IPS-15b (cell line): ENCODE measurements around the gene NELFB.
"Not testable (repeated sequence)": the region's sequence is repeated elsewhere in the genome, so short reads cannot be mapped to it uniquely, and the experiment has no call there.

Source experiments
- H3K27me3 ChIP-seq: one replicate; pipeline ENCODE4 v1.6.1; 2013; ENCODE audit warnings: low read length; ENCODE audit not compliant: control insufficient read depth, insufficient read depth
- H3K36me3 ChIP-seq: one replicate; pipeline ENCODE4 v1.6.1; 2013; ENCODE audit warnings: low read length; ENCODE audit not compliant: control insufficient read depth, insufficient read depth
- H3K4me1 ChIP-seq: one replicate; pipeline ENCODE4 v1.6.1; 2013; ENCODE audit warnings: mild to moderate bottlenecking, low read length; ENCODE audit not compliant: control insufficient read depth, insufficient read depth
- H3K4me3 ChIP-seq: one replicate; pipeline ENCODE4 v1.5.1; 2013; ENCODE audit warnings: low read depth, low read length
- H3K9ac ChIP-seq: one replicate; pipeline ENCODE4 v1.6.1; 2013; ENCODE audit warnings: low read depth, mild to moderate bottlenecking, low read length
- H3K9me3 ChIP-seq: one replicate; pipeline ENCODE4 v1.6.1; 2013; ENCODE audit warnings: mild to moderate bottlenecking, low read length; ENCODE audit not compliant: control insufficient read depth, insufficient read depth

Gene NELFB

GRCh38 chr9:137233143-137233980 lies 21.8 kb upstream of the NELFB start:
- Histone ChIP-seq H3K4me1 (no peaks in the 10 kb centered on the region), H3K27me3 (no peaks in the 10 kb centered on the region), H3K9ac (no peak overlapping the region), H3K36me3 (no peaks in the 10 kb centered on the region), H3K4me3 (no peak overlapping the region), H3K9me3 (no peaks in the 10 kb centered on the region)

- no peaks in the 10 kb centered on the region for H3K4me1 ChIP-seq
- H3K9ac ChIP-seq: no peak overlapping the region
Observed at GRCh38 chr9:137234055-137234697, 21.0 kb upstream of the NELFB start.

GRCh38 chr9:137234758-137235423 lies 20.2 kb upstream of the NELFB start:
- H3K4me1 ChIP-seq: no peaks in the 10 kb centered on the region

More at GRCh38 chr9:137234055-137234697, 21.0 kb upstream of the NELFB start:
- Histone ChIP-seq H3K4me3 (no peak overlapping the region), H3K36me3 (no peaks in the 10 kb centered on the region), H3K27me3 (no peaks in the 10 kb centered on the region), H3K9me3 (no peaks in the 10 kb centered on the region)

GRCh38 chr9:137235424-137236237 lies 19.5 kb upstream of the NELFB start:
- H3K9ac ChIP-seq: no peak overlapping the region
- no peaks in the 10 kb centered on the region for H3K27me3 ChIP-seq
- H3K9me3 ChIP-seq: no peaks in the 10 kb centered on the region
- H3K4me1 ChIP-seq: no peaks in the 10 kb centered on the region
- H3K36me3 ChIP-seq: no peaks in the 10 kb centered on the region
- H3K4me3 ChIP-seq: no peak overlapping the region

More at GRCh38 chr9:137234758-137235423, 20.2 kb upstream of the NELFB start:
- Histone ChIP-seq H3K36me3 (no peaks in the 10 kb centered on the region), H3K27me3 (no peaks in the 10 kb centered on the region), H3K9me3 (no peaks in the 10 kb centered on the region), H3K9ac (no peak overlapping the region), H3K4me3 (no peak overlapping the region)

GRCh38 chr9:137236238-137236935 lies 18.7 kb upstream of the NELFB start:
- no peaks in the 10 kb centered on the region for H3K9me3 ChIP-seq
- no peaks in the 10 kb centered on the region for H3K4me1 ChIP-seq
- H3K27me3 ChIP-seq: no peaks in the 10 kb centered on the region
- no peaks in the 10 kb centered on the region for H3K36me3 ChIP-seq
- peak overlapping the region; percentile 13 for H3K4me3 ChIP-seq
- no peak overlapping the region for H3K9ac ChIP-seq

- Histone ChIP-seq H3K27me3 (no peaks in the 10 kb centered on the region), H3K4me3 (peak overlapping the region; percentile 13), H3K36me3 (peaks cover 2% of the 10 kb centered on the region), H3K9ac (no peak overlapping the region), H3K4me1 (no peaks in the 10 kb centered on the region), H3K9me3 (no peaks in the 10 kb centered on the region)
Observed at GRCh38 chr9:137236936-137237421, 18.1 kb upstream of the NELFB start.

GRCh38 chr9:137237759-137238726 lies 17.1 kb upstream of the NELFB start:
- Histone ChIP-seq H3K4me3 (no peak overlapping the region), H3K9ac (no peak overlapping the region), H3K36me3 (peaks cover 12% of the 10 kb centered on the region), H3K4me1 (no peaks in the 10 kb centered on the region), H3K9me3 (no peaks in the 10 kb centered on the region), H3K27me3 (no peaks in the 10 kb centered on the region)

GRCh38 chr9:137239541-137240200 lies 15.5 kb upstream of the NELFB start:
- not testable (repeated sequence) for H3K4me1 ChIP-seq
- H3K36me3 ChIP-seq: peaks cover 19% of the 10 kb centered on the region

GRCh38 chr9:137240318-137240840 lies 14.7 kb upstream of the NELFB start:
- H3K4me1 ChIP-seq: peaks cover 5% of the 10 kb centered on the region
- peaks cover 19% of the 10 kb centered on the region for H3K36me3 ChIP-seq
- no peaks in the 10 kb centered on the region for H3K27me3 ChIP-seq
- H3K9me3 ChIP-seq: no peaks in the 10 kb centered on the region
- peak overlapping the region; percentile 75 for H3K4me3 ChIP-seq
- H3K9ac ChIP-seq: peak overlapping the region; percentile 83

More at GRCh38 chr9:137239541-137240200, 15.5 kb upstream of the NELFB start:
- not testable (repeated sequence) for H3K27me3 ChIP-seq, H3K9me3 ChIP-seq
- Histone ChIP-seq H3K9ac (peak overlapping the region; percentile 83), H3K4me3 (peak overlapping the region; percentile 75)
